GM23338 (cell line): ENCODE data around the gene NFYB. TPM values are rescaled to one million over a fixed set of nuclear protein-coding genes. Genes with fewer than 3 reads are reported as not detected.

Source experiments
- ATAC-seq: fragments of 200-7000 bp; cut with Tn5 transposase; 3 replicates; pipeline ENCODE4 v1.9.1; 2020
- DNase-seq: peaks from one replicate; pipeline ENCODE4 v3.0.0-alpha.2; 2015; ENCODE audit warnings: low spot score
- H2AFZ ChIP-seq: fragments of 200-600 bp; sonication (generic); 2 replicates; pipeline ENCODE4 v1.8.0; 2016; ENCODE audit warnings: antibody characterized with exemption, mild to moderate bottlenecking, moderate library complexity
- H3F3A ChIP-seq: fragments of 200-600 bp; sonication (generic); replicated peaks from 2 replicates; pipeline ENCODE4 v1.8.0; 2017; ENCODE audit warnings: antibody characterized with exemption, mixed run types, low read depth
- H3K27ac ChIP-seq: fragments of 200-600 bp; sonication (generic); 2 replicates; pipeline ENCODE4 v1.6.1; 2016; ENCODE audit warnings: low read depth
- H3K27me3 ChIP-seq: fragments of 200-600 bp; sonication (generic); 2 replicates; pipeline ENCODE4 v1.8.0; 2016; ENCODE audit warnings: mild to moderate bottlenecking, mixed run types, moderate library complexity; ENCODE audit not compliant: insufficient read depth
- H3K36me3 ChIP-seq: fragments of 200-600 bp; sonication (generic); 2 replicates; pipeline ENCODE4 v1.8.0; 2016; ENCODE audit warnings: mild to moderate bottlenecking; ENCODE audit not compliant: insufficient read depth
- H3K4me1 ChIP-seq: fragments of 200-600 bp; sonication (generic); 2 replicates; pipeline ENCODE4 v1.8.0; 2016; ENCODE audit warnings: mild to moderate bottlenecking, moderate library complexity; ENCODE audit not compliant: insufficient read depth
- H3K4me2 ChIP-seq: fragments of 200-600 bp; sonication (generic); 2 replicates; pipeline ENCODE4 v1.7.1; 2017; ENCODE audit warnings: mixed run types
- H3K4me3 ChIP-seq: fragments of 200-600 bp; sonication (generic); 2 replicates; pipeline ENCODE4 v1.6.1; 2016; ENCODE audit warnings: mixed run types
- H3K79me2 ChIP-seq: fragments of 200-600 bp; sonication (generic); replicated peaks from 2 replicates; pipeline ENCODE4 v1.8.0; 2017; ENCODE audit warnings: mild to moderate bottlenecking; ENCODE audit not compliant: insufficient read depth
- H3K9me2 ChIP-seq: fragments of 200-600 bp; sonication (generic); 2 replicates; pipeline ENCODE4 v1.8.0; 2017; ENCODE audit not compliant: insufficient read depth
- H4K20me1 ChIP-seq: fragments of 200-600 bp; sonication (generic); replicated peaks from 2 replicates; pipeline ENCODE4 v1.8.0; 2017; ENCODE audit warnings: mild to moderate bottlenecking; ENCODE audit not compliant: insufficient read depth
- H3K27ac Mint-ChIP-seq: 2 replicates; pipeline ENCODE4 v1.8.0; 2020; ENCODE audit warnings: inconsistent platforms, mild to moderate bottlenecking, moderate library complexity, mixed read lengths
- H3K27me3 Mint-ChIP-seq: 3 replicates; pipeline ENCODE4 v1.8.0; 2022; ENCODE audit warnings: low read depth, mild to moderate bottlenecking, moderate library complexity, mixed read lengths, inconsistent platforms; ENCODE audit not compliant: insufficient read depth, poor library complexity
- H3K36me3 Mint-ChIP-seq: 3 replicates; pipeline ENCODE4 v1.8.0; 2021; ENCODE audit warnings: low read depth, mild to moderate bottlenecking, inconsistent platforms, moderate library complexity, mixed read lengths
- H3K4me1 Mint-ChIP-seq: 3 replicates; pipeline ENCODE4 v1.8.0; 2020; ENCODE audit warnings: mild to moderate bottlenecking, inconsistent platforms, mixed read lengths
- H3K4me3 Mint-ChIP-seq: 3 replicates; pipeline ENCODE4 v1.8.0; 2021; ENCODE audit warnings: moderate library complexity, mild to moderate bottlenecking, inconsistent platforms, mixed read lengths
- H3K9me3 Mint-ChIP-seq: 3 replicates; pipeline ENCODE4 v1.8.0; 2020; ENCODE audit warnings: moderate library complexity, mild to moderate bottlenecking, inconsistent platforms, mixed read lengths
- ETS1 ChIP-seq: IDR thresholded peaks from 2 replicates; pipeline ENCODE4 v1.6.1; 2016; ENCODE audit warnings: antibody characterized with exemption
- EZH2phosphoT487 ChIP-seq: fragments of 200-600 bp; sonication (generic); IDR thresholded peaks from one replicate; pipeline ENCODE4 v1.8.1; 2018; ENCODE audit warnings: antibody characterized with exemption; ENCODE audit not compliant: unreplicated experiment
- REST ChIP-seq: IDR thresholded peaks from one replicate; pipeline ENCODE4 v1.6.1; 2018; ENCODE audit warnings: antibody characterized with exemption; ENCODE audit not compliant: unreplicated experiment
- STAT1 ChIP-seq: IDR thresholded peaks from one replicate; pipeline ENCODE4 v1.6.1; 2016; ENCODE audit warnings: antibody characterized with exemption; ENCODE audit not compliant: unreplicated experiment
- ZNF331 ChIP-seq: fragments of 250-450 bp; sonication (Bioruptor Pico); IDR thresholded peaks from 2 replicates; pipeline ENCODE4 v1.5.0; 2020; ENCODE audit warnings: low read depth, mild to moderate bottlenecking, moderate library complexity
- polyA plus RNA-seq: library from polyadenylated mRNA; unstranded; fragments of >200 nt; fragmentation: Nextera tagmentation; extraction: Ambion mirVana; gene quantifications from 2 replicates; pipeline ENCODE4 v1.2.1, GENCODE V29; 2016
- small RNA-seq: library from RNA; depleted of rRNA; stranded (forward); fragments of <200 nt; gene quantifications from one replicate; pipeline ENCODE3, GENCODE V24; 2014; ENCODE audit warnings: low replicate concordance
- total RNA-seq: library from RNA; depleted of rRNA; stranded (reverse); fragments of >200 nt; shearing (Covaris generic); gene quantifications from 2 replicates; pipeline ENCODE4 v1.2.3, GENCODE V29; 2014; rRNA removed

The NFYB gene
- total and polyA plus RNA-seq, 2 experiments from 2014 or later: 32.7 to 67.2 TPM

- H3K4me3 ChIP-seq: no peak overlapping the region
- Mint-ChIP-seq H3K36me3 (no peaks in the 10 kb centered on the region), H3K4me3 (no peak overlapping the region), H3K9me3 (no peaks in the 10 kb centered on the region), H3K27me3 (no peaks in the 10 kb centered on the region), H3K27ac (no peak overlapping the region), H3K4me1 (peaks cover 2% of the 10 kb centered on the region; the same call in 2 of the 3 replicates)
- H3K27ac ChIP-seq: no peak overlapping the region
- H4K20me1 ChIP-seq: no peaks in the 10 kb centered on the region
- ATAC-seq (no peak), DNase-seq (no peak)
- no peaks in the 10 kb centered on the region for H3K36me3 ChIP-seq
- no peaks in the 10 kb centered on the region for H3K27me3 ChIP-seq
- no peaks in the 10 kb centered on the region for H3F3A ChIP-seq
- no peaks in the 10 kb centered on the region for H3K4me1 ChIP-seq
- no peaks in the 10 kb centered on the region for H3K79me2 ChIP-seq
- TF ChIP-seq ETS1 (no peak), STAT1 (no peak), ZNF331 (CRISPR knock-in tag) (no peak), EZH2phosphoT487 (no peak), REST (no peak)
- no peaks in the 10 kb centered on the region for H3K9me2 ChIP-seq
- H2AFZ ChIP-seq: no peak overlapping the region
- H3K4me2 ChIP-seq: no peak overlapping the region
Measured at GRCh38 chr12:104072099-104072498, 65.9 kb downstream of the NFYB start.

Small RNAs within 50 kb of the gene (small RNA-seq; reads per million reads assigned to genes)
- not detected for gene RNA5SP370

Other genes starting within 250 kb of the NFYB start
- 578 and 605 TPM in 2 replicates for gene HSP90B1, start 207.8 kb downstream of the NFYB start, total RNA-seq
- 1,253 and 1,312 TPM in 2 replicates for gene HSP90B1, start 207.8 kb downstream of the NFYB start, polyA plus RNA-seq
- gene TDG, start 172.3 kb downstream of the NFYB start, total RNA-seq: 57.0 and 58.3 TPM in 2 replicates
- gene TDG, start 172.3 kb downstream of the NFYB start, polyA plus RNA-seq: 63.2 and 66.2 TPM in 2 replicates
- gene GLT8D2, start 88.0 kb downstream of the NFYB start, total RNA-seq: 3.2 and 8.5 TPM in 2 replicates
- 3.2 and 4.2 TPM in 2 replicates for gene GLT8D2, start 88.0 kb downstream of the NFYB start, polyA plus RNA-seq
- 0.54 and 1.9 TPM in 2 replicates for gene HCFC2, start 73.7 kb downstream of the NFYB start, total RNA-seq
- gene HCFC2, start 73.7 kb downstream of the NFYB start, polyA plus RNA-seq: 1.1 and 2.5 TPM in 2 replicates
- gene TXNRD1, start 77.6 kb upstream of the NFYB start, total RNA-seq: 127 and 135 TPM in 2 replicates
- gene TXNRD1, start 77.6 kb upstream of the NFYB start, polyA plus RNA-seq: 108 and 115 TPM in 2 replicates
- gene EID3, start 165.5 kb upstream of the NFYB start, total RNA-seq: 3.4 and 8.8 TPM in 2 replicates
- 3.3 and 3.9 TPM in 2 replicates for gene EID3, start 165.5 kb upstream of the NFYB start, polyA plus RNA-seq